GM12878 (cell line): ENCODE measurements around the gene SIGLEC5. TPM values are rescaled to one million over a fixed set of nuclear protein-coding genes. Genes with fewer than 3 reads are reported as not detected.
"Not testable (repeated sequence)": the region's sequence is repeated elsewhere in the genome, so short reads cannot be mapped to it uniquely, and the experiment has no call there.

Source experiments
- ATAC-seq: fragments of 200-7000 bp; cut with Tn5 transposase; 3 replicates; pipeline ENCODE4 v1.9.1; 2020; ENCODE audit warnings: mild to moderate bottlenecking, moderate library complexity
- BruUV-seq: library from RNA; stranded (reverse); fragments of 400-500 nt; replicated peaks from 2 replicates; lab custom pipeline; 2021; lab: Mats Ljungman, UMichigan
- CTCF ChIA-PET: fragments of 300-600 bp; sonication (Branson Sonifier 250); formaldehyde crosslinking; extraction: SDS; loops from one replicate; lab custom pipeline; 2021; ENCODE audit warnings: inconsistent platforms; lab: Yijun Ruan, JAX
- POLR2A ChIA-PET: fragments of 350-600 bp; formaldehyde crosslinking; extraction: SDS; loops from one replicate; lab custom pipeline; 2021; ENCODE audit warnings: inconsistent platforms; lab: Charles Lee
- RAD21 ChIA-PET: fragments of 300-600 bp; sonication (Branson Sonifier 250); formaldehyde crosslinking; loops from one replicate; lab custom pipeline; 2023; ENCODE audit warnings: antibody characterized with exemption; ENCODE audit not compliant: unreplicated experiment; lab: Charles Lee
- SMC1A ChIA-PET: fragments of 300-600 bp; sonication (Branson Sonifier 250); formaldehyde crosslinking; loops from one replicate; lab custom pipeline; 2023; ENCODE audit not compliant: unreplicated experiment, uncharacterized antibody; lab: Charles Lee
- DNase-seq: peaks from one replicate; pipeline ENCODE4 v3.0.0-alpha.2; 2011; ENCODE audit warnings: low read depth, low spot score
- FAIRE-seq: peaks from 3 replicates; lab custom pipeline; 2011; peaks lifted over from hg19 to GRCh38; lab: Jason Lieb, UNC
- H2AFZ ChIP-seq: 2 replicates; pipeline ENCODE4 v1.6.0; 2011; ENCODE audit warnings: low read depth, low read length, control low read depth; ENCODE audit not compliant: control insufficient read depth
- H3K27ac ChIP-seq: 2 replicates; pipeline ENCODE4 v1.5.1; 2011; ENCODE audit warnings: control low read depth; ENCODE audit not compliant: control insufficient read depth, insufficient read depth
- H3K27me3 ChIP-seq, 2 experiments: replicated peaks in 1 of 2; 2 replicates each; pipeline versions ENCODE4 v1.6.0 to v1.6.1; 2011; ENCODE audit warnings: low read length in 1 of 2; ENCODE audit not compliant: control insufficient read depth in 2 of 2, insufficient read depth in 2 of 2
- H3K36me3 ChIP-seq, 2 experiments: 2 replicates each; pipeline ENCODE4 v1.5.1; 2011; ENCODE audit warnings: low read length in 1 of 2; ENCODE audit not compliant: control insufficient read depth in 2 of 2, insufficient read depth in 2 of 2
- H3K4me1 ChIP-seq: 2 replicates; pipeline ENCODE4 v1.6.1; 2011; ENCODE audit warnings: mild to moderate bottlenecking, low read length, moderate library complexity, mixed read lengths; ENCODE audit not compliant: control insufficient read depth, insufficient read depth
- H3K4me2 ChIP-seq: 2 replicates; pipeline ENCODE4 v1.6.0; 2011; ENCODE audit warnings: control low read depth; ENCODE audit not compliant: control insufficient read depth, insufficient read depth
- H3K4me3 ChIP-seq: fragments of 200-600 bp; sonication (generic); 2 replicates; pipeline ENCODE4 v1.5.1; 2016
- H3K79me2 ChIP-seq: 2 replicates; pipeline ENCODE4 v1.6.0; 2011; ENCODE audit warnings: low read length; ENCODE audit not compliant: control insufficient read depth, insufficient read depth
- H3K9ac ChIP-seq: 2 replicates; pipeline ENCODE4 v1.8.0; 2011; ENCODE audit warnings: low read length, control low read depth, mixed read lengths; ENCODE audit not compliant: control insufficient read depth, insufficient read depth
- H3K9me3 ChIP-seq: replicated peaks from 3 replicates; pipeline ENCODE4 v1.5.1; 2011; ENCODE audit warnings: mild to moderate bottlenecking, low read length; ENCODE audit not compliant: control insufficient read depth, insufficient read depth
- H4K20me1 ChIP-seq: 2 replicates; pipeline ENCODE4 v1.6.0; 2011; ENCODE audit not compliant: control insufficient read depth, insufficient read depth
- BHLHE40 ChIP-seq, 2 experiments: fragments of 450-650 bp in 1 of 2; IDR thresholded peaks; 2 replicates each; pipeline ENCODE4 v1.6.1; 2011 to 2017; ENCODE audit warnings: low read depth in 2 of 2, borderline replicate concordance in 1 of 2, improper control_type of control experiment in 1 of 2, low read length in 1 of 2, mild to moderate bottlenecking in 1 of 2
- DPF2 ChIP-seq: fragments of 450-650 bp; IDR thresholded peaks from 2 replicates; pipeline ENCODE4 v1.6.1; 2017; ENCODE audit warnings: mild to moderate bottlenecking
- IKZF1 ChIP-seq: fragments of 450-650 bp; conservative IDR thresholded peaks from 2 replicates; pipeline ENCODE4 v1.6.1; 2017; ENCODE audit warnings: antibody characterized with exemption, mild to moderate bottlenecking
- RAD51 ChIP-seq: fragments of 450-650 bp; IDR thresholded peaks from 2 replicates; pipeline ENCODE4 v1.6.1; 2016; ENCODE audit warnings: moderate library complexity, mild to moderate bottlenecking, inconsistent platforms
- RUNX3 ChIP-seq: IDR thresholded peaks from 2 replicates; pipeline ENCODE4 v1.6.1; 2012; ENCODE audit warnings: low read length, inconsistent platforms
- WGBS: methylation state at CpG from one replicate; pipeline ENCODE4 v1.1.6; 2016; ENCODE audit warnings: low lambda C conversion rate; ENCODE audit not compliant: insufficient replicate concordance, insufficient coverage; ENCODE audit errors: missing lambda C conversion rate; 5-methylcytosine and 5-hydroxymethylcytosine counted together
- in situ Hi-C: fragments of 300-500 bp; cut with MboI; formaldehyde crosslinking; loops from 9 replicates; pipeline ENCODE4 v1.14.3; 2018; ENCODE audit warnings: mixed read lengths
- intact Hi-C: fragments of 100-400 bp; cut with micrococcal nuclease; formaldehyde crosslinking; loops from one replicate; pipeline ENCODE4 v1.14.2; 2022; ENCODE audit not compliant: unreplicated experiment
- polyA plus RNA-seq, 11 experiments: library from polyadenylated mRNA; depleted of rRNA in 4 of 11; unstranded in 6 of 11; stranded (reverse) in 5 of 11; fragments of >200 nt; fragmentation: Nextera tagmentation in 4 of 11; fragmentation: Illumina TruSeq in 1 of 11; extraction: Ambion mirVana in 4 of 11; extraction: Trizol in 1 of 11; gene quantifications; 1 replicate in 1 of 11; 2 replicates in 10 of 11; pipeline versions ENCODE4 v1.2.1 to v1.2.3, GENCODE V29; 2011 to 2016; ENCODE audit warnings: inconsistent platforms in 2 of 11, missing spikeins in 2 of 11, low read depth in 1 of 11
- total RNA-seq, 4 experiments: library from RNA; depleted of rRNA in 3 of 4; stranded (reverse); fragments of >200 nt in 3 of 4; fragmentation: Illumina TruSeq in 1 of 4; extraction: Trizol in 1 of 4; gene quantifications; 2 replicates each; pipeline versions ENCODE4 v1.2.1 to v1.2.3, GENCODE V29; 2013 to 2021
- TF ChIP-seq, protein P1 (sequence below): fragments of 450-650 bp; IDR thresholded peaks from 2 replicates; pipeline ENCODE4 v1.6.1; 2017; ENCODE audit warnings: mild to moderate bottlenecking, low read depth, inconsistent platforms; ENCODE audit not compliant: poor library complexity, severe bottlenecking

Gene SIGLEC5
- total and polyA plus RNA-seq, 10 of the 15 experiments (the other 5 are each of a cell fraction or from before 2014, with no cell fraction given) = 0.05 to 2.5 (median 1.4) TPM; not detected in 1

DNA sequence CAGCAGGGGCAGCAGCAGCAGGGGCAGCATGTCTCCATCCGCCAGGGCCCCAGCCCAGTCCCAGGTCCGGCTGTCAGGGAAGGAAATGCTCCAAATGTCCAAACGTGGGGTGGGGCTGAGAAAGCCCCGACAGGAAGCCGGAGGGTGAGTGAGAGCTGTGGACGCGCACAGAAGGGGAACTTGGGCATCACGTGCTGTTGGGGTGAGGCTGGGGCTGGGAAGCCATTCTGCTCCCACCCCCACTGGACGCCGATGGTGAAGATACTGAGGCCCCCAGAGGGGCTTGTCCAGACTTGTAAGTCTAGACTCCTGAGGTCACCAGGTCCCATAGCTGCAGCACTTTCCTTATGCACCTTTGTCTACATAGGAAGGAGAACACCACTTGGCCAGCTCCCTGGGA, 16.5 kb upstream of the SIGLEC5 start, which contains the start of gene SIGLEC14:
SIGLEC14 (minus strand) TSS at position 96 of the 400 bp plus-strand sequence; CDS start at position 30, 66 bp downstream.
- H3K9ac ChIP-seq, H2AFZ ChIP-seq, in situ Hi-C loops, H3K27ac ChIP-seq, BruUV-seq, H3K27me3 ChIP-seq, H3K9me3 ChIP-seq, SMC1A ChIA-PET, H3K79me2 ChIP-seq, H3K36me3 ChIP-seq, H4K20me1 ChIP-seq, H3K4me3 ChIP-seq, POLR2A ChIA-PET, DNase-seq: not testable (repeated sequence)
- 0% methylated on average over 3 of the region's 10 CpGs for WGBS
- intact Hi-C loops = loop anchor here (1.0 kb wide), 1 partner anchor 18 kb away; no protein-coding TSS in a partner anchor
- CTCF ChIA-PET = interaction anchor here (1.8 kb wide), 1 partner anchor 10 kb away, joined by 5 read pairs; no protein-coding TSS in a partner anchor
- FAIRE-seq (peak; percentile 86), ATAC-seq (peak; percentile 66)
- peaks cover 29% of the 10 kb centered on the region for H3K4me1 ChIP-seq
- peak within 1 kb of the TSS; percentile 28 for H3K4me2 ChIP-seq
- TF ChIP-seq, protein P1, sequence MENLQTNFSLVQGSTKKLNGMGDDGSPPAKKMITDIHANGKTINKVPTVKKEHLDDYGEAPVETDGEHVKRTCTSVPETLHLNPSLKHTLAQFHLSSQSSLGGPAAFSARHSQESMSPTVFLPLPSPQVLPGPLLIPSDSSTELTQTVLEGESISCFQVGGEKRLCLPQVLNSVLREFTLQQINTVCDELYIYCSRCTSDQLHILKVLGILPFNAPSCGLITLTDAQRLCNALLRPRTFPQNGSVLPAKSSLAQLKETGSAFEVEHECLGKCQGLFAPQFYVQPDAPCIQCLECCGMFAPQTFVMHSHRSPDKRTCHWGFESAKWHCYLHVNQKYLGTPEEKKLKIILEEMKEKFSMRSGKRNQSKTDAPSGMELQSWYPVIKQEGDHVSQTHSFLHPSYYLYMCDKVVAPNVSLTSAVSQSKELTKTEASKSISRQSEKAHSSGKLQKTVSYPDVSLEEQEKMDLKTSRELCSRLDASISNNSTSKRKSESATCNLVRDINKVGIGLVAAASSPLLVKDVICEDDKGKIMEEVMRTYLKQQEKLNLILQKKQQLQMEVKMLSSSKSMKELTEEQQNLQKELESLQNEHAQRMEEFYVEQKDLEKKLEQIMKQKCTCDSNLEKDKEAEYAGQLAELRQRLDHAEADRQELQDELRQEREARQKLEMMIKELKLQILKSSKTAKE = peak; percentile 31
- peak; percentile 58; the same call in 1 of the 2 replicates for TF ChIP-seq RAD51
- TF ChIP-seq BHLHE40 (IDR thresholded peaks at IDR 0.05; ENCODE audit: borderline replicate concordance in 1 of 2, low read depth in 2 of 2, low read length in 1 of 2) = peak in 1 of 2 experiments; percentile 88; a peak in 2 of 4 replicates
- 0 out of 2 replicates have a peak, but pooled peaks have one; percentile 16 for TF ChIP-seq RUNX3
- TF ChIP-seq IKZF1 = peak; percentile 39; the same call in 1 of the 2 replicates
- peak; percentile 29; the same call in 1 of the 2 replicates for TF ChIP-seq DPF2
- TF ChIP-seq, all 136 proteins: peak for 6; not testable (repeated sequence) for 130
- RAD21 ChIA-PET = interaction anchor here (1.2 kb wide), 1 partner anchor 10 kb away, joined by 5 read pairs; no protein-coding TSS in a partner anchor
